ENCODE data around the gene TAF1C. TPM values are rescaled to one million over a fixed set of nuclear protein-coding genes. Genes with fewer than 3 reads are reported as not detected.

TAF1C gene
- total RNA-seq, 1 experiment from 2014 or later: 78.5 TPM

- intact Hi-C loops (cut with micrococcal nuclease; ENCODE audit: unreplicated experiment): no loop called here
- CTCF ChIA-PET: interaction anchor here (1.6 kb wide), 1 partner anchor 154 kb away, joined by 3 read pairs; no protein-coding TSS in a partner anchor
- Mint-ChIP-seq H3K36me3 (ENCODE audit: insufficient read depth, unreplicated experiment) (peaks cover 6% of the 10 kb centered on the region), H3K9me3 (ENCODE audit: low read depth, unreplicated experiment) (no peaks in the 10 kb centered on the region), H3K4me3 (ENCODE audit: low read depth, unreplicated experiment) (no peak overlapping the region), H3K27me3 (ENCODE audit: unreplicated experiment) (peaks cover 31% of the 10 kb centered on the region), H3K27ac (ENCODE audit: unreplicated experiment) (no peak overlapping the region), H3K4me1 (ENCODE audit: low read depth, unreplicated experiment) (no peaks in the 10 kb centered on the region)
- TF ChIP-seq CTCF (IDR thresholded peaks at IDR 0.05; ENCODE audit: unreplicated experiment): no peak
- no TSS peak for BruUV-seq (replicated peaks)
- no peak for DNase-seq
Measured at GRCh38 chr16:84153660-84154214, 33.1 kb downstream of the TAF1C start.

GRCh38 chr16:84150926-84151325 lies 35.9 kb downstream of the TAF1C start:
- no peak for DNase-seq
- TF ChIP-seq CTCF (IDR thresholded peaks at IDR 0.05; ENCODE audit: unreplicated experiment): no peak
- no peak overlapping the region for H3K27ac Mint-ChIP-seq (ENCODE audit: unreplicated experiment)
- BruUV-seq (replicated peaks): no TSS peak
- peaks cover 1% of the 10 kb centered on the region for H3K36me3 Mint-ChIP-seq (ENCODE audit: insufficient read depth, unreplicated experiment)
- no peaks in the 10 kb centered on the region for H3K9me3 Mint-ChIP-seq (ENCODE audit: low read depth, unreplicated experiment)
- no peak overlapping the region for H3K4me3 Mint-ChIP-seq (ENCODE audit: low read depth, unreplicated experiment)
- H3K27me3 Mint-ChIP-seq (ENCODE audit: unreplicated experiment): peaks cover 25% of the 10 kb centered on the region
- CTCF ChIA-PET: no interaction called here
- intact Hi-C loops (cut with micrococcal nuclease; ENCODE audit: unreplicated experiment): no loop called here
- no peaks in the 10 kb centered on the region for H3K4me1 Mint-ChIP-seq (ENCODE audit: low read depth, unreplicated experiment)

- H3K4me3 Mint-ChIP-seq (ENCODE audit: low read depth, unreplicated experiment): peak within 1 kb of the TSS; percentile 95
- H3K27me3 Mint-ChIP-seq (ENCODE audit: unreplicated experiment): no peaks in the 10 kb centered on the region
- H3K36me3 Mint-ChIP-seq (ENCODE audit: insufficient read depth, unreplicated experiment): peaks cover 22% of the 10 kb centered on the region
- H3K27ac Mint-ChIP-seq (ENCODE audit: unreplicated experiment): peak within 1 kb of the TSS; percentile 87
- DNase-seq: peak; percentile 97
- CTCF ChIA-PET: interaction anchor here (1.0 to 1.3 kb wide), 4 partner anchors 11 to 42 kb away, joined by 4 to 6 read pairs (median 6); partner anchors contain the start of genes MBTPS1 and TAF1C
- no TSS peak for BruUV-seq (replicated peaks)
- H3K9me3 Mint-ChIP-seq (ENCODE audit: low read depth, unreplicated experiment): no peaks in the 10 kb centered on the region
- intact Hi-C loops (cut with micrococcal nuclease; ENCODE audit: unreplicated experiment): loop anchor here (1.0 kb wide), 1 partner anchor 30 kb away; no protein-coding TSS in a partner anchor
- TF ChIP-seq CTCF (IDR thresholded peaks at IDR 0.05; ENCODE audit: unreplicated experiment): peak; percentile 72
- no peaks in the 10 kb centered on the region for H3K4me1 Mint-ChIP-seq (ENCODE audit: low read depth, unreplicated experiment)
Measured at GRCh38 chr16:84144859-84145639, 41.8 kb downstream of the TAF1C start, which contains the start of the genes DNAAF1 and HSDL1. Gene DNAAF1, plus strand, starts transcription at chr16:84145308. Its CDS starts 133 bp downstream, at chr16:84145441. Gene HSDL1, minus strand, starts transcription at chr16:84145177. Its CDS starts 13,856 bp downstream, at chr16:84131321.

GRCh38 chr16:84144209-84144858 lies 42.5 kb downstream of the TAF1C start:
- no TSS peak for BruUV-seq (replicated peaks)
- intact Hi-C loops (cut with micrococcal nuclease; ENCODE audit: unreplicated experiment): loop anchor here (1.0 kb wide), 1 partner anchor 31 kb away; no protein-coding TSS in a partner anchor

More at GRCh38 chr16:84144209-84144858, 42.5 kb downstream of the TAF1C start:
- Mint-ChIP-seq H3K4me3 (ENCODE audit: low read depth, unreplicated experiment) (peak overlapping the region; percentile 95), H3K36me3 (ENCODE audit: insufficient read depth, unreplicated experiment) (peaks cover 22% of the 10 kb centered on the region), H3K27ac (ENCODE audit: unreplicated experiment) (peak overlapping the region; percentile 87), H3K4me1 (ENCODE audit: low read depth, unreplicated experiment) (no peaks in the 10 kb centered on the region), H3K27me3 (ENCODE audit: unreplicated experiment) (no peaks in the 10 kb centered on the region), H3K9me3 (ENCODE audit: low read depth, unreplicated experiment) (no peaks in the 10 kb centered on the region)
- CTCF ChIA-PET: interaction anchor here (0.8 to 1.3 kb wide), 5 partner anchors 12 to 164 kb away, joined by 3 to 6 read pairs (median 4); partner anchors contain the start of genes MBTPS1 and TAF1C
- no peak for TF ChIP-seq CTCF (IDR thresholded peaks at IDR 0.05; ENCODE audit: unreplicated experiment)
- DNase-seq: peak; percentile 51
